22Rv1 (cell line): ENCODE results near the gene NETO1.

Experiments used
- CTCF ChIP-seq: fragments of 450-650 bp; IDR thresholded peaks from 2 replicates; pipeline ENCODE4 v1.5.1; 2017; ENCODE audit warnings: mild to moderate bottlenecking
- ZFX ChIP-seq: fragments of 450-650 bp; IDR thresholded peaks from 2 replicates; pipeline ENCODE4 v1.6.1; 2017; ENCODE audit warnings: antibody characterized with exemption, borderline replicate concordance

- TF ChIP-seq CTCF (no peak), ZFX (no peak)
These were observed 918 bp upstream of the NETO1 start for GRCh38 chr18:72868585-72869225.
